ENCODE data around the gene CAPZB.

CAPZB gene

DNA sequence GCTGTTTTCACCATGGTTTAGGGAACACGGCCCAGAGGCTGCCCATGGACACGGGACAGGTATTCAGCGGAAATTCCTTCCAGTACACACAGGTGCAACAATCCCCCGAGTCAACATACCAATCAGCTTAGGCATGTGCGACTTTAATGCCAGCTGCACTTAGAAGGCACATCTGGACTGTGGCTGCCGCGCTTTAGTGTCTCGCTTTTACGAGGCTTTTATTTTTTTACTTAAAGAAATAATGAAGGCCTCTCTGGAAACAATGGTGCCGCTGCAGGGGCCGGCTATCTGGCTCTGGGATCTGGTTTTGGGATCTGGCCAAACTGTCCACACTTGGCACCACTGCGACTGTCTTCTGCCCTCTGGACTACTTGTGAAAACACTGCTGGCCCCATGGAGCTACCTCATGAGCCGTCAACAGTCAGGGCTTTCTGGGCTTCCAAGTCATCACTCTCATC lies 117.7 kb downstream of the CAPZB start:
- Histone ChIP-seq H3K9me3 (no peaks in the 10 kb centered on the region), H3K27me3 (no peaks in the 10 kb centered on the region), H3K4me3 (ENCODE audit: low read depth, low read length) (no peak overlapping the region), H3K36me3 (no peaks in the 10 kb centered on the region), H3K4me1 (no peaks in the 10 kb centered on the region)
- no peak for DNase-seq
- TF ChIP-seq, protein P1, sequence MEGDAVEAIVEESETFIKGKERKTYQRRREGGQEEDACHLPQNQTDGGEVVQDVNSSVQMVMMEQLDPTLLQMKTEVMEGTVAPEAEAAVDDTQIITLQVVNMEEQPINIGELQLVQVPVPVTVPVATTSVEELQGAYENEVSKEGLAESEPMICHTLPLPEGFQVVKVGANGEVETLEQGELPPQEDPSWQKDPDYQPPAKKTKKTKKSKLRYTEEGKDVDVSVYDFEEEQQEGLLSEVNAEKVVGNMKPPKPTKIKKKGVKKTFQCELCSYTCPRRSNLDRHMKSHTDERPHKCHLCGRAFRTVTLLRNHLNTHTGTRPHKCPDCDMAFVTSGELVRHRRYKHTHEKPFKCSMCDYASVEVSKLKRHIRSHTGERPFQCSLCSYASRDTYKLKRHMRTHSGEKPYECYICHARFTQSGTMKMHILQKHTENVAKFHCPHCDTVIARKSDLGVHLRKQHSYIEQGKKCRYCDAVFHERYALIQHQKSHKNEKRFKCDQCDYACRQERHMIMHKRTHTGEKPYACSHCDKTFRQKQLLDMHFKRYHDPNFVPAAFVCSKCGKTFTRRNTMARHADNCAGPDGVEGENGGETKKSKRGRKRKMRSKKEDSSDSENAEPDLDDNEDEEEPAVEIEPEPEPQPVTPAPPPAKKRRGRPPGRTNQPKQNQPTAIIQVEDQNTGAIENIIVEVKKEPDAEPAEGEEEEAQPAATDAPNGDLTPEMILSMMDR (IDR thresholded peaks at IDR 0.05; ENCODE audit: low read depth, low read length): no peak

DNA sequence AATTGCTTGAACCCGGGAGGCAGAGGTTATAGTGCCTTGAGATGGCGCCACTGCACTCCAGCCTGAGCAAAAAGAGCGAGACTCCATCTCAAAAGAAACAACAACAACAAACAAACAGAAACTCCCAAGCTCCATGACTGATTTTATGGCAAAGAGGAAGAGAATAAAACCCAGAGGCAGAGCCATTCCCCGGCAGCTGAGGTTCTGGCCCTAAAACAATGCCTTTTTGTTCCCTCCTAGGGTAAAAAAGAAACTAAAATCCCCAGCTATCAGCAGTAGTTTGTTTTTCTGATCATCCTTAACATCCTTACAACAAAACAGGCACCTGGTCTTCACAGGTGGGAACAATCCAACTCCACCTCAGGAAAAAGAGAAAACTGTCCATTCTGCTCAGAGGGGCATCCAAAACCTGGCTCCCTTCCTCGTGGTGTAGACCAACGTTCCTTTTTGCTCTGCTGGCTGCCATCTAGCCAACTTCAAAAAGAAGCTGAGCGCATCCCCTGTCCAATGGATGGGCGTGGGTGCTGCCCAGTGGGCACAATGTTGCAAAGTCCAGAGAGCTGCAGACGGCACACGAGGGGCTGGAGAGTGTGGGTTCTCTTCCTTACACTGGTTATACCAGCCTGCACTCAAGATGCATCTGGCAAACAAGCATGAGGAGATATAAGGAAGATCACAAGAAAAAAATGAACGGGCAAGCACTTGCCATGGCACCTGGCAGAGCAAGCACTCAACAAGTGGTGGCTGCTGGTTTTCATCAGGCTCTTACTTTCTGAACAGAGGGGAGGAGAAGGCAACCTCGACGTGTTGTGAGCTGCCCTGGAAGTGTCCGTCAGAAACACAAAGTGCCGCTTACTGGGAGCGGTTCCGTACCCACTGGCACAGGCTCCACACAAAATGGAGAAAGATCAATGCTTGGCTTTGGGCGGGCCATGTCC lies 118.5 kb downstream of the CAPZB start:
- H3K27me3 ChIP-seq: no peaks in the 10 kb centered on the region
- no peak for DNase-seq
- H3K4me3 ChIP-seq (ENCODE audit: low read depth, low read length): no peak overlapping the region
- TF ChIP-seq, protein P1 (IDR thresholded peaks at IDR 0.05; ENCODE audit: low read depth, low read length): no peak
- no peaks in the 10 kb centered on the region for H3K4me1 ChIP-seq
- H3K36me3 ChIP-seq: no peaks in the 10 kb centered on the region
- H3K9me3 ChIP-seq: no peaks in the 10 kb centered on the region

DNA sequence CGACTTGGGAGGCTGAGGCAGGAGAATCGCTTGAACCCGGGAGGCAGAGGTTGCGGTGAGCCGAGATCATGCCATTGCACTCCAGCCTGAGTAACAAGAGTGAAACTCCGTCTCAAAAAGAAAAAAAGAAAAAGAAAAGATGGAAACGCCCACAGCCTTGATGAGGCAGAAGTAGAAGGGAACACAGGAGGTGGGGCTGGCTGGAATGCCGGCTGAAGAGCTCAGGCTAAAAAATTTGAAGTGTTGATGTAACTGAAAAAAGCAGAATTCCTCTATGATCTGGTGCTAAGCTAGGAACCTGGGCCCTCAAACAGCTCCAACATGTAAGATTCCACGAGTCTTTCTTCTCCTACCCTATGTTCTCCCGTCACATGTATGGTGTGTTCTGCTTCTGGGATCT lies 119.6 kb downstream of the CAPZB start:
- TF ChIP-seq, protein P1 (IDR thresholded peaks at IDR 0.05; ENCODE audit: low read depth, low read length): no peak
- H3K4me3 ChIP-seq (ENCODE audit: low read depth, low read length): no peak overlapping the region
- H3K36me3 ChIP-seq: no peaks in the 10 kb centered on the region

DNA sequence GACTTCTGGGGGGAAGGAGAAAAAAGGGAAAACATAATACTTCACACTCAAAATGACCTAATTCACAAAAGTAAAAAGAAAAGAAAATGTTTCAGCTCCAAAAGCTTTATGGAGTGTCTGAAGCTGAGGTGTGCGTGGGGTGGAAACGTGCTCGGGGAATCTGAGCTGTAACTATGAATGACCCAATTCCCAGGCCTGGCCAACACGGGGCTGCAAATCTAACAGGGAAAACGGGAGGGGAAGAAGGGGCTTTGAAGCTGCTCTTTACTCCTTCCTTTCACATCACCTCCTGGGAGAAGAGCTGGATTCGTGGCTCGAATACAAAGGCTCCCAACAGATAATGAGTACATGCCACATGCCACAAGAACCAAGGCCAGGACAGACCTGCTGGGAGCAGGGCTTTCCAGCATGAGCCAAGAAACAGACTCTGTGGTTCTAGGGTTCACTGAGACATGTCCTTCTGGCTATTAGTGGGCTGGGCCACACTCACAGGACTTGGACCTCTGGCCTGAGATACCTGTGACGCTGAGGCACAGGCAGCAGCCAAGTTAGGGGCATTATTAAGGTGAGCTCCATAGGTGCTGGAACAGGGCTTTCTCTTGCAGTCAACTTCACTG lies 121.7 kb downstream of the CAPZB start:
- DNase-seq: no peak
- TF ChIP-seq, protein P1 (IDR thresholded peaks at IDR 0.05; ENCODE audit: low read depth, low read length): no peak
- H3K27me3 ChIP-seq: no peaks in the 10 kb centered on the region
- no peaks in the 10 kb centered on the region for H3K4me1 ChIP-seq
- no peaks in the 10 kb centered on the region for H3K36me3 ChIP-seq
- H3K4me3 ChIP-seq (ENCODE audit: low read depth, low read length): no peak overlapping the region
- no peaks in the 10 kb centered on the region for H3K9me3 ChIP-seq

More for the DNA sequence above, 119.6 kb downstream of the CAPZB start:
- no peak for DNase-seq
- Histone ChIP-seq H3K9me3 (no peaks in the 10 kb centered on the region), H3K4me1 (no peaks in the 10 kb centered on the region), H3K27me3 (no peaks in the 10 kb centered on the region)

DNA sequence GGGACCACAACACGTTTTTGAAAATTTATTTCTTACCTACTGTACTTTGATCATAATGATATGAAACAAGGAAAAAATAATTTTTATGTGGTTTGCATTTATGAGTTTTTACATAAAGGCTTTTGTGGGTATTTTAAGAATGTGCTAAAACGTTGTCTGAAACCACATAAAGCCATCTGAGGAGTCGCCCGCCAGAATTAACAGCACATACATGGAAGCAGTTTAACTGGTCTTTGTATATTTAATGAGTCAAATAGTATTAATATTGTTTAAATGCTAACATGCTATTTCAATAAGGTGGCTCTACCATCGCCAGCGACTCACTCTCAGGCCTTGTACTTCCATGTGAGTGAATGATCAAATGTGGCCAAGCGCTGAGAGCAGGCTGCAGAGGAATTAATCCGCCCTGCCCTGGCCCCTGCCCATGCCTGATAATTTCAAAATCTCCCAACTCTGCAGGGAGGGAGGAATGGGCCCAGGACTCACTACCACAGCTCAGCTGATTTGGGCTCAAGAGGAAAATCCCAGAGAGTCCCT lies 123.7 kb downstream of the CAPZB start:
- TF ChIP-seq, protein P1 (IDR thresholded peaks at IDR 0.05; ENCODE audit: low read depth, low read length): no peak
- Histone ChIP-seq H3K36me3 (no peaks in the 10 kb centered on the region), H3K4me3 (ENCODE audit: low read depth, low read length) (no peak overlapping the region), H3K9me3 (no peaks in the 10 kb centered on the region), H3K4me1 (no peaks in the 10 kb centered on the region), H3K27me3 (no peaks in the 10 kb centered on the region)
- no peak for DNase-seq

All from BE2C (cell line).